Central memory CD4-positive, alpha-beta T cell (primary cell): ENCODE data around the gene ZNF816.
"Not testable (repeated sequence)": the region's sequence is repeated elsewhere in the genome, so short reads cannot be mapped to it uniquely, and the experiment has no call there.

Experiments
- DNase-seq: peaks from one replicate; pipeline ENCODE4 v3.0.0; 2022

ZNF816 gene

DNA sequence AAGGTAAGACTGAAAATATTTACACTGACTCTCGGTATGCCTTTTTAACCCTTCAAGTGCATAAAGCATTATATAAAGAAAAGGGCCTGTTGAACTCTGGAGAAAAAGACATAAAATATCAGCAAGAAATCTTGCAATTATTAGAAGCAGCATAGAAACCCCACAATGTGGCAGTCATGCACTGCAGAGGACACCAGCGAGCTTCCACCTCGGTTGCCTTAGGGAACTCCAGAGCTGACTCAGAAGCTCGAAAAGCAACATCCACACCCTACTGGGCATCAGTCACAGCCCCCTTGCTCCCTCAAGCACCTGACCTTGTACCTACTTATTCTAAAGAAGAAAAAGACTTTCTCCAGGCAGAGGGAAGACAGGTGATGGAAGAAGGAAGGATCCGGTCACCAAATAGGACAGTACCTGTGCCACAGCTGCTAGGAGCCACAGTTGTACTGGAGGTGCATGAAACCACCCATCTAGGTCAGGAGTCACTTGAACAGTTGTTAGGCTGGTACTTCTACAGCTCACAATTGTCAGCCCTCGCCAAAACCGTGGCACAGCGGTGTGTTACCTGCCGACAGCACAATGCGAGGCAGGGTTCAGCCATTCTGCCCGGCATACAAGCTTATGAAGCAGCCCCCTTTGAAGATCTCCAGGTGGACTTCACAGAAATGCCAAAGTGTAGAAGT, 2.9 kb downstream of the ZNF816 start:
- DNase-seq = no peak

DNA sequence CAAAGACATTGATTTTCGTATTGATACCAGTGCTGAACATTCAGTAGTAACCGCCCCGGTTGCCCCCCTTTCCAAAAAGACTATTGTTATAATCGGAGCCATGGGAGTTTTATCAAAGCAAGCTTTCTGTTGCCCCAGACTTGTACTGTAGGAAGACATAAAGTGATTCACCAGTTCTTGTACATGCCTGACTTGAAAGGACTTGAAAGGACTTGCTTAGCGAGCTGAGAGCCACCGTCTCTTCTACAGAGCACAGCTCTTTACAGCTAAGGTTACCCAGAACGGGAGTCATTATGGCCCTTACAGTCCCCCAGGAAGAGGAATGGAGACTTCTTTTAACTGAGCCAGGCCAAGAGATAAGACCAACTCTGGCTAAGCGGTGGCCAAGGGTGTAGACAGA, 5.1 kb downstream of the ZNF816 start:
- DNase-seq = no peak

DNA sequence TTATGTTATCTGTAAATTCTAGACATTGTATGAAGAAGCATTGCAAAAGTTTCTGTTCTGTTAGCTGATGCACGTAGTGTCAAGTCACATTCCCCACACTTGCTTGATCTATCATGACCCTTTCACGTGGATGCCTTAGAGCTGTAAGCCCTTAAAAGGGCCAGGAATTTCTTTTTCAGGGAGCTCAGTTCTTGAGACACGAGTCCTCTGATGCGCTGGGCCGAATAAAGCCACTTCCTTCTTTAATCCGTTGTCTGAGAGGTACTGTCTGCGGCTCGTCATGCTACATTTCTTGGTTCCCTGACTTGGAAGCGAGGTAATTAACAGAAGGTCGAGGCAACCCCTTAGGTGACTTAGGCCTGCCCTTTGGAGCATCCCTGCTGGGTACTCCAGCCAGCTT, 5.8 kb downstream of the ZNF816 start:
- DNase-seq = no peak

DNA sequence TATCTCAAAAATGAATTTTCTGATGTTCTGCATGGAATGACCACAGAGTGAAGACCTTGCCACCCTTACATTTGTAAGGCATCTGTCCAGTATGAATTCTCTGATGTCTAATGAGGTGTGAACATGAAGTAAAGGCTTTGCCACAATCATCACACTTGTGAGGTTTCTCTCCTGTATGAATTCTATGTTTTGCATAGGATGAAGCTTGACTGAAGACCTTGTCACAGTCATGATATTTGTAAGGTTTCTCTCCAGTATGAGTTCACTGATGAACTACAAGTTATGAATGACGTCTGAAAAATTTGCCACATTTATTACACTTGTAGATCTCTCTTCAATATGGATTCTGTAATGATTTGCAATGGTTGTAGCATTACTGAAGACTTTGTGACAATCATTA, 13.3 kb downstream of the ZNF816 start:
- DNase-seq = no peak

DNA sequence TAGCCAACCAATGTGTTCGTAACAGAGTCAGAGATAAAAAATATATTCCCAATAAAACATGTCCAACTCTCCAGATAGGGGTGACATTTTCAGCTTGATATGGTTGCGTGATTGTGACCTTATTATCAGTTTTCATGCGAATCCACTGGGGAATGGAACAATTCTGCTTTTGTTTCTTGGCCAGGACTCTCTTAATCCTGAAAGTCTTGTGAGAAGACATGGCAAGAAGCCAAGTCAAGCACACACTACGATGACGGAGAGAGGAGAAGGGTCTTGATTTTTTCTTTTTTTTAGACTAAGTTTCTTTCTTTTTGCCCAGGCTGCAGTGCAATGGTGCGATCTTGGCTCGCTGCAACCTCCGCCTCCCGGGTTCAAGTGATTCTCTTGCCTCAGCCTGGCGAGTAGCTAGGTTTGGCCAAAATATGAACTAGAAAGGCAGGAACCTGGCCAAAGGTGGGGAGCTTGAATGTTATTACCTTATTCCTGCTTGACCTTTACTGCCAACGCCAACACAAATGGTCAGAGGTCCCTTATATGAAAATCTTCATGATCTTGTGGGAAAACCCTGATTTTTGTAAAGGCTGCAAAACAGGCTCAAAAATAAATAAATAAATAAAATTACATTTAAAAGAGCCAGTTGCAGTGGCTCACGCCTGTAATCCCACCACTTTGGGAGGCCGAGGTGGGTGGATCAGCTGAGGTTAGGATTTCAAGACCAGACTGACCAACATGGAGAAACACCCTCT, 14.5 kb downstream of the ZNF816 start:
- no peak for DNase-seq

DNA sequence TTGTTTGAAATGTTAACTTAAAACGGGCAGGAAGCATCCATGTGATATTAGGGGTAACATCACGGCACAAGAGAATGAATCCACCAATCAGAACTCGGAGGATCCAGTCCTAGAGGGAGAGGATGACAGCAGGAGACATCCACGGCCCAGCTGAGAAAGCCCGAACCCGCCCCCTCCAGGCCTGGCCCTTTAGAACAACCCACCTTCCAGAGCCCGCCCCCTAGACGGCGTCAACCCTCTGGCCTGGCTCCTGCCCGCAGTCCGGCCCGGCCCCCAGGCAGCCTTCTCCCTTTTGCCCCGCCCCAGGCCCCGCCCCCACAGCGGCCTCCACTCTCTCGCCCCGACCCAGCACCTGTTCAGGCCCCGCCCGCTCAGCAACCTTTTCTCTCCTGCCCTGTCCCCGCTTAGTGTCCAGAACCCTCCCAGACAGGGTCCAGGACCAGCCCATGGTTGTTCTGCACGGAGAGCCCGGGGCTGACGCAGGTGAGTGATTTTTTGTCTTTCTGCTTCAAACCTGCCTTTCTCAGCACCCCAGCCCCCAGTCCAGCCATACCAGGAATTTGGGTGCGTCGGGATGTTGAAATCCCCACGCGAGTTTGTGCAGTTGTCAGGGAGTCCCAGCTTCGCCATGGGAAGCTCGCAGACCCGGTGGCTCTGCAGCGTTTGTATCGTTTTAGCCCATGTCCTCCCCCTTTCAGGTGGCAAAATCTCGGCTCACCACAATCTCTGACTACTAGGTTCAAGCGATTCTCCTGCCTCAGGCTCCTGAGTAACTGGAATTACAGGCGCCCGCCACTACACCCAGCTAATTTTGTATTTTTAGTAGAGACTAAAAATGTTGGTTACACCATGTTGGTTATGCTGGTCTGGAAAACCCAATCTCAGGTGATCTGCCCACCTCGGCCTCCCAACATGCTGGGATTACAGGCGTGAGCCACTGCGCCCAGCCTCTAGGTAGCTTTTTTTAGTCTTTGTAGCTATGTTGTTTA, 16.1 kb downstream of the ZNF816 start:
- DNase-seq = no peak

DNA sequence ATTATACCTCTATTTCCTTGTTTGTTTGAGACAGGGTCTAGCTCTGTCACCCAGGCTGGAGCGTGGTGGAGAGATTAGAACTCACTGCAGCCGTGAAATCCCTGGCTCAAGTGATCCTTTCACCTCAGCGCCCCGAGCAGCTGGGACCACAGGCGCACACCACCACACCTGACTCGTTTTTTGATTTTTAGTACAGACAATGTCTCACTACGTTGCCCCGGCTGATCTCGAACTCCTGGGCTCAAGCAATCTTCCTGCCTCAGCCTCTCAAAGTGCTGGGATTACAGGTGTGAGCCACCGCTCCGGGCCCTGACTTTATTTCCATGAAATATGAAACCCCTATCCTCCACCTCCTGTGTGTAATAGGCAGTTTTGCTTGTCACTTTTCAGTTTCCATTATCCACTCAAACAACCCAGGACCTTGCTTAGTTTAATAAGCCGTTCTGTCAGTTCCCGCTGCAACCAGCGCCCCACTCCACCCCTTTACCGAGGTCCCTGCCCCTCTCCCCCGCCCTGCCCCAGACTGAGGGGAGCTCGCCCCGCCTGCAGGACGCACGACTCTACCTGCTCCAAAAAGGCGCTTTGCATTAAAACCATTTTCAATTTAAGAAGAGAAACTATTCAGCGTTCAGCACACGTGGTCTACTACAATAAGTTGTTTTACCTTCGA, 16.9 kb downstream of the ZNF816 start:
- no peak for DNase-seq

DNA sequence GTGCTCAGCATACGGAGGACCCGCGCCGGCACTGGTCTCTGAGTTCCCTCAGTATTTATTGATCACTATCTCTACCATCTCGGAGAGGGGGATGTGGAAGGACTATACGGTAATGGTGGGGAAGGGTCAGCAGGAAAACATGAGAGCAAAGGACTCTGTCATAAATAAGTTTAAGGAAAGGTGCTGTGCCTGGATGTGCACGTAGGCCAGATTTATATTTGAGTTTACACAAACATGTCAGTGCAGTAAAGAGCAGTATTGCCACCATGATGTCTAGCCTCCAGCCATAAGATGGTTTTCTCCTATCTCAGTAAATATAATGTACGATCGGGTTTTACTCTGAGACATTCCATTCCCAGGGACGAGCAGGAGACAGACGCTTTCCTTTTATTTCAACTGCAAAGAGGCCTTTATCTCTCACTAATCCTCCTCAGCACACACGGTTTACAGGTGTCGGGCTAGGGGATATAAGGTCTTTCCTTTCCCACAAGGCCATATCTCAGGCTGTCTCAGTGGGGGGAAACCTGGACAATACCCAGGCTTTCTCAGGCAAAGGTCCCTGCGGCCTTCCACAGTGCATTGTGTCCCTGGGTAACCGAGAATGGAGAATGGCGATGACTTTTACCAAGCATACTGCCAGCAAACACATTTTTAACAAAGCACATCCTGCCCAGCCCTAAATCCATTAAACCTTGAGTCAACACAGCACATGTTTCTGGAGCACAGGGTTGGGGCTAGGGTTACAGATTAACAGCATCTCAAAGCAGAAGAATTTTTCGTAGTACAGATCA, 17.8 kb downstream of the ZNF816 start:
- DNase-seq = not testable (repeated sequence)

DNA sequence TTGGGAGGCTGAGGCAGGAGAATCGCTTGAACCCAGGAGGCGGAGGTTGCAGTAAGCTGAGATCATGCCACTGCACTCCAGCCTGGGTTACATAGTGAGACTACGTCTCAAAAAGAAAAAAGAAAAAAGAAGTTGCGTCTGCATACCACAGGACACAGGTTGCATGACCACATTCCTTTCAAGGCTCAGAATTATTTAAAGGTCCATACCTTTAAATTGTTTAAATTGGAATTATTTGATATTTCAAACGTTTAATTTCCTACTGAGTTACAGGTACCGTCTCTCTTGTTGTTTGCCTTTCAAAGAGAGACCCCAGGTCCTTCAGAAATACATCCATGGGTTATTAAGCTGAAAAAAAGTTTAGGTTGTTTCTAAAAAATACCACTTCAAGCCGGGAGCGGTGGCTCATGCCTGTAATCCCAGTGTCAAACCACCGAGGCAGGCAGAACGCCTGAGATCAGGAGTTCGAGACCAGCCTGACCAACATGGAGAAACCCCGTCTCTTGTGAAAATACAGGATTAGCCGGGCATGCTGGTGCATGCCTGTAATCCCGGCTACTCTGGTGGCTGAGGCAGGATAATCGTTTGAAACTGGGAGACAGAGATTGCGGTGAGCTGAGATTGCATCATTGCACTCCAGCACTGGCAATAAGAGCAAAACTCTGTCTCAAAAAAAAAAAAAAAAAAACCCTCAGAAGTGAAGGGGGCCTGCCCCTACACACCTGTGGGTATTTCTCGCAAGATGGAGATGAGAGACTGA, 18.6 kb downstream of the ZNF816 start:
- DNase-seq = no peak

DNA sequence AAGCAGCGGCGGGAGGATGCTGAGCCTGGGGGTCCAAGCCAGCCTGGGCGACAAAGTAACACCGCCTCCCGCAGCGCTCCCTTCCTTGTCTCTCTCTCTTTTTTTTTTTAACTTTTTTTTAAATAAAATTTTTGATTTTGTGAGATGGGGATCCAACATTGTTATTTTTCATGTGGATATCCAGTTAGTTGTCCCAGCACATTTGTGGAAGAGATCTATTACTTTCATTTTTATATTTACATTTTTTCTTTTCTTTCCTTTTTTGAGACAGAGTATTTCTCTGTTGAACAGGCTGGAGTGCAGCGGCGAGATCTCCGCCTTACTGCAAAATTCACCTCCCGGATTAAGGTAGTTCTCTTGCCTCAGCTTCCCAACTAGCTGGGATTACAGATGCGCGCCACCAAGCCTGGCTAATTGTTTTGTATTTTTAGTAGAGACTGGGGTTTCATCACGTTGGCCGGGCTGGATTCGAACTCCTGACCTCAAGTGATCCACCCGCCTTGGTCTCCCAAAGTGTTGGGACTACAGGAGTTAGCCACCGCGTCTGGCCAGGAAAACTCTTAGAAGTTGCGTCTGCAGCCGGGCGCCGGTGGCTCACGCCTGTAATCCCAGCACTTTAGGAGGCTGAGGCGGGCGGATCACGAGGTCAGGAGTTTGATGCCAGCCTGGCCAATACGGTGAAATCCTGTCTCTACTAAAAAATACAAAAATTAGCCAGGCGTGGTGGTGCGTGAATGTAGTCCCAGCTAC, 19.4 kb downstream of the ZNF816 start:
- DNase-seq = no peak

DNA sequence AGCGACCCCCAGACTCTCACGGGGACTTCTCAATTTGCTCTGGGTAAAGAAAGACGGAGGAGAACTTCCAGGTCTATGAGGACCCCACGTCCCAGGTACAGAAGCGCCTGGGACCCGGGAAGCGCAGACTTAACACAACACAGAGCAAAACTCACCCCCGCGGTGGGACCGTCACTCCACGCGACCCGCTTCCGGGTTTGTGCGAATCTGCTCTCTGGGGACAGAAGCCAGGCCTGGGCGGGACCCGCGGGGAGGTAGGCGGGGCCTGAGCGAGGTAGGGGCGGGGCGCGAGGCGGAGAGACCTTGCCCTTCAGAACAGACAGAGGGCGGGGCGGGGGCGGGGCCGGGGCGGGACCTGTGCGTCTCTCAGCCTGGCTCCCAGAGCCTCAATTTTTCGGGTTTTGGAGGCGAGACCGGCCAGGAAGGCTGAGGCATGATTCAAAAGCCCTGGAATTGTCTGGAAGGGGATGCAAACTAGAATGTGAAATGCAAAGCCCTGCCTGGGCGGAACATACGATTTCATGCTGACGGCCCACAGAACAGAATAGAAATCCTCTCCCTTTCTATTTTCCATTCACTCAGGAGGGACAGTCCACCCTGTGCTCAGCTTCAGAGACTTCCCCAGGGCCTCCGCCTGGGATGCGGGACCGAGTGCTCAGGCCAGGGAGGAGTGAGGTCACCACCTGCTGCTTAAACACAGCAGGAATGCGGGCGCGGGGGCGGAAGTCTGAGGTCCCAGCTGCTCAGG, 20.1 kb downstream of the ZNF816 start:
- peak; percentile 95 for DNase-seq

DNA sequence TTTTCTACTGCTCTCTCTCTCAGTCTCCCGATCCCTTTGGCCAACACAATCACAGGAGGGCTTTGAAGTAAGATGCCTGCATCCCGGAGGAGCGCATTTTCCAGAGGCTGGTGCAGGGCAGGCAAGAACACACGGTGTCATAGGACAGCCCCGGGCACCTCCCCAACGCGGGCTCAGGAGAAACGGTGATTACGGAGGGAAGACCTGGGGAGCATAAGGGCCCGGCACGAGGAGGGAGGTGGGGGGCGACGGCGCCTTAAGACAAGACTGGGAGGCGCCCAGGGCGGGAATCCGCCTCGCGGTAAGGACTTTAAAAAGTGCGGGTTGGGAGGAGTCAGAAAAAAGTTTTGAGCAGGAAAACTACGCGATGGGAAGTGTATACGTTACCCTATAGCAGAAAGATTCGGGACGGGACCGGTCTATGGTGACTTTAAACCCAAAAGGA, 20.7 kb downstream of the ZNF816 start:
- no peak for DNase-seq

DNA sequence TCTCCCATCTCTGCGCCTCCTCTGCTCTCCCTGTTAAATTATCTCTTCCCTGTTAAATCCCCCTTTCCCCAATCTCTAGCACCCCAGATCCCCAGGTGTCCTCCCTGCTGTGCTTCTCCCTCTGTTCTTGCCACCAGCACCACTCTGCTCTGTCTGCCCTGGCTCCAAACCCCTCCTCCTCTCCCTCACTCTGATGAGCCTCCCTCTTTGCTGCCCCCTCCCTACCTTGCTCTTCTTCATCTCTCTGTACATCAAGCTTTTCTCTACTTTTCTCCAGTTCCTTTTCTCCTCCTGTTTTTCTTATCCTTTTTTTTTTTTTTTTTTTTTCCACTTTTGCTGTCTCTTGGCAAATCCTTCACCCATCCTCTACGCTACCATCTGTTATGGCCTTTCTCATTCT, 21.2 kb downstream of the ZNF816 start:
- DNase-seq = not testable (repeated sequence)

DNA sequence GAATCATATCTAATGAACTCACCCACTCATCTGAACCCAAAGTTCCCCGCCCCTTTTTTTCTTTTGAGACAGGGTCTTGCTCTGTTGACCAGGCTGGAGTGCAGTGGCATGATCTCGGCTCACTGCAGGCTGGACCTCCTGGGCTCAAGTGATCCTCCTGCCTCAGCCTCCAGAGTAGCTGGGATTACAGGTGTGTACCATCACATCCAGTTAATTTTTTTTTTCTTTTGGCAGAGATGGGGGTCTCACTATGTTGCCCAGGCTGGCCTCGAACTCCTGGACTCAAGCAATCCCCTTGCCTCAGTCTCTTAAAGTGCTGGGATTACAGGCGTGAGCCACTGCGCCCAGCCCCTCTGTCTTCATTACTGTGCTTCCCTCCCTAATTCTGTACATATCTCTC, 21.8 kb downstream of the ZNF816 start:
- not testable (repeated sequence) for DNase-seq

DNA sequence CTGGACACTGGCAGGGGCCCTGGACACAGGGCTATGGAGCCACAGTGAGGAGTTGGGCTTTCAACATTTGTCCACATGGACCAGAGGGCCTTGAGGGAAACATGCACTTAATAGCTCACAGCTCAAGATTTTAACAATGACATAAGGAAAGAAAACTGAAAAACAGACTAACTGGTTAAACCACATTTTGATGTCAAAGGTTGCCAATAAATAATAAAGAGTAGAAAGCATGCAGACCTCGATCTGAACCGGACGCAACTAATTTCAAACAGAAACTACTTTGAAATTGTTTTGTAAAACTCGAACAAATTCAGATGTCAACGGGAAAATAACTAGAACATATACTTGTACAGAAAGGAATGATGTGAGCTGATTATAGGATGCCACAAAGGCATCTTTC, 23.9 kb downstream of the ZNF816 start:
- no peak for DNase-seq

DNA sequence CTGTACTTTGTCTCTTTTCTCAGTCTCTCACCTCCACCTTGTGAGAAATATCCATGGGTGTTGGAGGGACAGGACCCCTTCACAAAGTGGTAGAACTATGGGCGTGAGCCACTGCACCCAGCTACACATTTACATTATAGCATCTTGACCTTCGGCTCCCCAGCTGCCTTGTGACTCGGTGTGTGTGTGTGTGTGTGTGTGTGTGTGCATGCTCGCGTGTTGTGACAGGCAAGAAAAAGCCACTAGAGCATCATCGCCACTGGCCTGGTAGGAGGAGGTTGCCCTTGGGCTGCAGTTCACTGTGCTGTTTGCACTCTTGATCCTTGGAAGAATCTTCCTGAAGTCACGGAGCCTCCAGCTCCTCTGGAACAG, 25.7 kb downstream of the ZNF816 start:
- no peak for DNase-seq

DNA sequence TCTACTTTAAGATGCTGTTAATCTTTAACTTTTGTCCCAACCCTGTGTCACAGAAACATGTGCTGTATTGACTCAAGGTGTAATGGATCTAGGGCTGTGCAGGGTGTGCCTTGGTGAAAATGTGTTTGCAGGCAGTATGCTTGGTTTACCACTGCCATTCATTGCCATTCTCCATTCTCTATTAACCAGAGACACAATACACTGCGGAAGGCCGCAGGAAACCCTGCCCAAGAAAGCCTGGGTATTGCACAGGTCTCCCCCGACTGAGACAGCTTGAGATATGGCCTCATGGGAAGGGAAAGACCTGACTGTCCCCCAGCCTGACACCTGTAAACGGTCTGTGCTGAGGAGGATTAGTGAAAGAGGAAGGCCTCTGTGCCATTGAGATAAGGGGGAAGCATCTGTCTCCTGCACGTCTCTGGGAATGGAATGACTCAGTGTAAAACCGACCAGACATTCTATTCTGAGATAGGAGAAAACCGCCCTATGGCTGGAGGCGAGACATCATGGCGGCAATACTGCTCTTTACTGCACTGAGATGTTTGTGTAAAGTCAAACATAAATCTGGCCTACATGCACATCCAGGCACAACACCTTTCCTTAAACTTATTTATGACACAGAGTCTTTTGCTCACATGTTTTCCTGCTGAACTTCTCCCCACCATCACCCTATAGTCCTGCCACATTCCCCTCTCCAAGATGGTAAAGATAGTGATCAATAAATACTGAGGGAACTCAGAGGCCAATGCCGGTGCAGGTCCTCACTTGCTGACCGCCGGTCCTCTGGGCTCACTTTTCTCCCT, 26.3 kb downstream of the ZNF816 start:
- no peak for DNase-seq

DNA sequence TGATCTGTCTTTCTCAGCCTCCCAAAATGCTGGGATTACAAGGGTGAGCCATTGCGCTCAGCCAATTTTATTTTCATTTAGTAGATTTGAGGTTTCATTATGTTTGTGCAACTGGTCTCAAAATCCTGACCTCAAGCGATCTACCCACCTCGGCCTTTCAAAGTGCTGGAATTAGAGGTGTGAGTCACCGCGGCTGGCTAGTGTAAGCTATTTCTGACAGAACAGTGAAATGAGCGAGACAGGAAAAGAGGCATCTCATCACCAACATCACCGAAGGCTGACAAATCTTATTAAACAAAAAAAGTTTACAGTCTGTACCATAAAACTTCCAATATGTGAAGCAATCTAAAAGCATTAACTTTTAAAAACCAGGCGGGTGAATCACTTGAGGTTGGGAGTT, 27.2 kb downstream of the ZNF816 start:
- DNase-seq = no peak

DNA sequence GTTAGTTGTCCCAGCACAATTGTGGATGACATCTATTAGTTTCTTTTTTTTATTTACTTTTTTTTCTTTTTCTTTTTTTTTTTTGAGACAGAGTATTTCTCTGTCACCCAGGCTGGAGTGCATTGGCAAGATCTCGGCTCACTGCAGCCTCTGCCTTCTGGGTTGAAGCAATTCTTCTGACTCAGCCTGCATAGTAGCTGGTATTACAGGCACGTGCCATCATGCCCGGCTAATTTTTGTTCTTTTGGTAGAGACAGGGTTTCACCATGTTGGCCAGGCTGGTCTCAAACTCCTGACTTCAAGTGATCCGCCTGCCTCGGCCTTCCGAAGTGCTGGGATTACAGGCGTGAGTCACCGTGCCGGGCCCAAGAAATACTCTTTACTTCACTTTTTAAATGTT, 38.0 kb downstream of the ZNF816 start:
- DNase-seq = not testable (repeated sequence)
